ENCODE results near the gene ACTR2.

Gene ACTR2

GRCh38 chr2:65264821-65265670, 37.4 kb downstream of the ACTR2 start:
- H3K4me3 ChIP-seq (replicated peaks in 1 of 2; ENCODE audit: low read depth in 2 of 2, low read length in 2 of 2) = no peak overlapping the region
- DNase-seq (ENCODE audit: low read depth in 2 of 2) = peak; percentile 88 to 92
- peak; percentile 56 for TF ChIP-seq CTCF (IDR thresholded peaks at IDR 0.05; ENCODE audit: low read depth, low read length)

DNA sequence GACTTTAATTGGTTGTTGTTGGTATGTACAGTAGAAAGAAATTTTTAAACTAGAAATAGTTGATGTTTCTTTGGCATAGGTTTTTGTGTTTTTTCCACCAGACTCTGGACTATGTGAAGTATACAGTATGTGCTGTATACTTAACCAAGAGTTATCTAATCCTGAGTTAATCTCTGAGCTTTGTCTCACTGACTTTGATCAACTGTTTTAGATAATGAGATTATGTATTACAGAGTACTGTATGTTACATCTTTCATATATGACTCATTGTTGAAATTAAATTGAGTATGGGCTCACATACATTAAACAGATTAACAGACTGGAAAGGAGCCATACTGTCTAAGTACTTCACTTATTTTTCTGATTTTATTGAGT, 38.0 kb downstream of the ACTR2 start:
- no peak for DNase-seq (ENCODE audit: low read depth in 2 of 2)
- H3K4me3 ChIP-seq (replicated peaks in 1 of 2; ENCODE audit: low read depth in 2 of 2, low read length in 2 of 2) = no peak overlapping the region
- no peak for TF ChIP-seq CTCF (IDR thresholded peaks at IDR 0.05; ENCODE audit: low read depth, low read length)

DNA sequence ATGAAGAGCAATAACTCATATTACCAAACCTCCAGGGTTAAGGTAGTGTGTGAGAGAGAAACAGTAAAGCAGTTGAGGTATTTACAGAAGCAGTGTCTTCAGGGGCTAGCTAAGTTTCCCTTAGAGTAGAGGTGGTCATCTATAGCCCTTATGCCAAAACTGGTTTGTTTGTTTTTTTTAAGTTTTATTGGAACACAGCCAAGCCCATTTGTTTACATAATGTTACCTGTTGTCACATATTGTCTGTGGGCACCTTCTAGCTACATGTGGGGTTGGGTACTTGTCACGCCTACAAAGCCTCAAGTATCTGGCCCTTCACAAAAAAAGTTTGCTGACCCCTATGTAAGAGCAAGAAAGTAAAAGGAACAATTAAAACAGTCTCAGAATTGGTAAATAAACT, 39.4 kb downstream of the ACTR2 start:
- DNase-seq (ENCODE audit: low read depth in 2 of 2) = no peak
- no peak overlapping the region for H3K4me3 ChIP-seq (replicated peaks in 1 of 2; ENCODE audit: low read depth in 2 of 2, low read length in 2 of 2)
- no peak for TF ChIP-seq CTCF (IDR thresholded peaks at IDR 0.05; ENCODE audit: low read depth, low read length)

DNA sequence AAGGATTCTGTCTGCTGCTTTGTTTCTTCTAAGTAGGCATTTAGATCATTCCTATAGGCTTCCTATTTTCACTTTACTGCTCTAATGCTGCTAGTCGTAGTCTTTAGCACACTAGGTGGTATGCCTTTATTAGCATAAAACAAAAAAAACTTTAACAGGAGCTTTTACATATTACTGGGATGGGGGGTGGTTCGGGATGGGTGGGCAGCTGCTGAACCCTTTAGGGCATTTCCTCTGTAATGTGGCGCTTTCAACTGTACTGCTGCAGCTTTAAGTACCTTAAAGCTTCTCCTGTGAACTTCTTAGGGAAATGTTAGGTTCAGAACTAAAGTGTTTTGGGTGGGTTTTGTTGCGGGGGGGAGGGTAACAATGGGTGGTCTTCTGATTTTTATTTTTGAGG, 41.3 kb downstream of the ACTR2 start:
- TF ChIP-seq CTCF (IDR thresholded peaks at IDR 0.05; ENCODE audit: low read depth, low read length) = no peak
- no peak overlapping the region for H3K4me3 ChIP-seq (replicated peaks in 1 of 2; ENCODE audit: low read depth in 2 of 2, low read length in 2 of 2)
- DNase-seq (ENCODE audit: low read depth in 2 of 2) = no peak

DNA sequence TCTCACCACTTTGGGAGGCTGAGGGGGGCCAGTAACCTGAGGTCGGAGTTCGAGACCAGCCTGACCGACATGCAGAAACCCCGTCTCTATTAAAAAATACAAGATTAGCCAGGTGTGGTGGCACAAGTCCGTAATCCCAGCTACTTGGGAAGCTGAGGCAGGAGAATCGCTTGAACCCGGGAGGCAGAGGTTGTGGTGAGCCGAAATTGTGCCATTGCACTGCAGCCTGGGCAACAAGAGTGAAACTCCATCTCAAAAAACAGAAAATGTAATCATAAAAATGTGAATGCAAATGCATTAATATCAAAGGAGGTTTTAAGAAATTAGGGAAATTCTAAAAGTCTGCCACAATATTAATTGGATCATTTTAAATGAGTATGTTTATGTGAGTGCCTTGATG, 45.7 kb downstream of the ACTR2 start:
- no peak for DNase-seq (ENCODE audit: low read depth in 2 of 2)
- no peak overlapping the region for H3K4me3 ChIP-seq (replicated peaks in 1 of 2; ENCODE audit: low read depth in 2 of 2, low read length in 2 of 2)
- no peak for TF ChIP-seq CTCF (IDR thresholded peaks at IDR 0.05; ENCODE audit: low read depth, low read length)

DNA sequence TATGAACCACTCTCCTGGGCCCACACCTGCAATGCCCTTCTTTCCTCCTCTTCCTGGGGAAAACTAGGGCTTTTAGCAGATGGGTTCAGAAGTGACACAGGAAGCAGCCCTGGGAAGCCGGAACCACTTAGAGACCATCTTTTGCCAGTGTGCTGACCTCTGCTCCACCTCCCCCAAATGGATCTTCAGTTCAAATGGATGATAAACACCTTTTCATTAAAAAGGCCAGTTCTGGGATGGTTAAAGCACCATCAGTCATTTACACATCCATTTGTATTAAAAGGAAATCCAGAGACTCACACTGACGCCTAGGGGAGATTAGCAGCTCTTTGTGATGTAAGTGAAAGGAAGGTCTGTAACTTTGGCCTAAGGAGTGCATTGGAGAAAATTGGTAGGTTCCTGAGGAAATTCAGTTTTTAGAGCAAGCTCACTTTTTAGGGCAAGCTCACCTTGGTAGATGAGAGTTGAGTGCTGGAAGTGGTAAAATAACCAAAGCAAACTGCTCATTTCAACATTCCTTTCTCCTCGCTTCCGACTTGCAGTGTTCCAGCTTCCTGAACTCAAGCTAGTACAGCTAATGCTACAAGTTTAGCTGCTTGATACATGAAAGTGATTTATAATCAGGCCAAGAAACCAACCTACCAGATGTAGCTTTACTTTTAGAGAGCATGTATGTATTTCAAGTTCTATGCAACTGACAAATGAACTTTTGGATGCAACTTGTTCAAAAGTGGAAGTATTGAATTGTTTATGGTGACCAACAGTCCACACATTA, 47.7 kb downstream of the ACTR2 start:
- no peak for DNase-seq (ENCODE audit: low read depth in 2 of 2)
- no peak overlapping the region for H3K4me3 ChIP-seq (replicated peaks in 1 of 2; ENCODE audit: low read depth in 2 of 2, low read length in 2 of 2)
- no peak for TF ChIP-seq CTCF (IDR thresholded peaks at IDR 0.05; ENCODE audit: low read depth, low read length)
